Testis (tissue), 2 donors: ENCODE measurements around the gene MLLT10.

Experiments used
- CTCF ChIP-seq, 3 experiments: fragments of 450-650 bp in 2 of 3; fragments of 200-600 bp in 1 of 3; sonication (generic) in 1 of 3; IDR thresholded peaks; one replicate each; pipeline ENCODE4 v1.5.1; 2016 to 2019; ENCODE audit warnings: antibody characterized with exemption in 3 of 3, mild to moderate bottlenecking in 2 of 3, moderate library complexity in 1 of 3
- POLR2A ChIP-seq: fragments of 450-650 bp; IDR thresholded peaks from one replicate; pipeline ENCODE4 v1.6.1; 2017; ENCODE audit warnings: antibody characterized with exemption, mild to moderate bottlenecking, moderate library complexity

GRCh38 chr10:21689881-21690280, 155.8 kb downstream of the MLLT10 start:
- no peak for TF ChIP-seq CTCF (IDR thresholded peaks at IDR 0.05)
- no peak for TF ChIP-seq POLR2A
